HL-60/S4 treated with phorbol 12-myristate 13-acetate at 8.2 ng/mL for 4 days and 3 days (cell line): ENCODE results near the gene ARHGAP4.

Experiments used
- in situ Hi-C: fragments of 300-500 bp; cut with MboI; formaldehyde crosslinking; loops from 2 replicates; pipeline ENCODE4 v1.15.0; 2022; ENCODE audit warnings: low sequenced_read_pairs

The ARHGAP4 gene

GRCh38 chrX:153925739-153926551 is at the start of gene ARHGAP4:
TSS of gene ARHGAP4 (minus strand) at chrX:153926264. CDS start at chrX:153926202, 62 bp downstream.
- in situ Hi-C loops, result no loop called here

GRCh38 chrX:153974726-153975286 is 48.7 kb upstream of the ARHGAP4 start:
- in situ Hi-C loops, result no loop called here

- in situ Hi-C loops, result no loop called here
Measured at GRCh38 chrX:153974003-153974725, 48.1 kb upstream of the ARHGAP4 start.

GRCh38 chrX:153973127-153974002 is 47.3 kb upstream of the ARHGAP4 start:
- in situ Hi-C loops, result no loop called here

- in situ Hi-C loops, result no loop called here
Measured at GRCh38 chrX:153972368-153973126, 46.5 kb upstream of the ARHGAP4 start, which contains the start of gene TMEM187. TSS of gene TMEM187 (plus strand) at chrX:153972754. CDS start at chrX:153982063, 9,309 bp downstream.

- in situ Hi-C loops, result no loop called here
Measured at GRCh38 chrX:153971450-153972367, 45.6 kb upstream of the ARHGAP4 start, which contains the start of gene HCFC1. TSS of gene HCFC1 (minus strand) at chrX:153971818. CDS start at chrX:153970840, 978 bp downstream.

- in situ Hi-C loops, result no loop called here
Measured at GRCh38 chrX:153971124-153971449, 45.0 kb upstream of the ARHGAP4 start.

- in situ Hi-C loops, result no loop called here
Measured at GRCh38 chrX:153970357-153971123, 44.5 kb upstream of the ARHGAP4 start.

- in situ Hi-C loops, result no loop called here
Measured at GRCh38 chrX:153969904-153970356, 43.9 kb upstream of the ARHGAP4 start.

- in situ Hi-C loops, result no loop called here
Measured at GRCh38 chrX:153969125-153969903, 43.2 kb upstream of the ARHGAP4 start.

- in situ Hi-C loops, result no loop called here
Measured at GRCh38 chrX:153968754-153969124, 42.7 kb upstream of the ARHGAP4 start.

- in situ Hi-C loops, result no loop called here
Measured at GRCh38 chrX:153968255-153968654, 42.2 kb upstream of the ARHGAP4 start.

GRCh38 chrX:153967536-153968224 is 41.6 kb upstream of the ARHGAP4 start:
- in situ Hi-C loops, result no loop called here

- in situ Hi-C loops, result no loop called here
Measured at GRCh38 chrX:153966841-153967535, 40.9 kb upstream of the ARHGAP4 start.

- in situ Hi-C loops, result no loop called here
Measured at GRCh38 chrX:153966283-153966688, 40.2 kb upstream of the ARHGAP4 start.

- in situ Hi-C loops, result no loop called here
Measured at GRCh38 chrX:153965406-153965805, 39.3 kb upstream of the ARHGAP4 start.
